ENCODE data around the gene SPAG16.
"Not testable (repeated sequence)": the region's sequence is repeated elsewhere in the genome, so short reads cannot be mapped to it uniquely, and the experiment has no call there.

The SPAG16 gene

DNA sequence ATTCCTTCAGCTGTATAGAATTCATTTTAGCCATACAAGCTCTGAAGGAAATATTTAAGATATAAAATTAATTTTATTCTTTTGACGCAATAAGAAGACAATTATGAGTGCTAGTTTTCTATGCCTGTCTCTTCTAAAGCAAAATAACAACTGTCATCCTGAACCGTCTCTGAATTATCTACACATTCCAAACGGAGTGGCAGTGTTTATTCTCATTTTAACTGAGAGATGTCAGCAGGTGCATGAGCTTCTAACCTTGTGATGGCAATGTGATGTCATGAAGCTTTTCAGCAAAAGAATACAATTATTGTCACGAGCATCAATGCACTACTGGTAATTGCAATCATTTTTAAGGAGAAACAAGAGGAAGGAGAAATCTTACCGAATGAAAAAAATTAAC, 274.8 kb downstream of the SPAG16 start:
- DNase-seq = no peak

DNA sequence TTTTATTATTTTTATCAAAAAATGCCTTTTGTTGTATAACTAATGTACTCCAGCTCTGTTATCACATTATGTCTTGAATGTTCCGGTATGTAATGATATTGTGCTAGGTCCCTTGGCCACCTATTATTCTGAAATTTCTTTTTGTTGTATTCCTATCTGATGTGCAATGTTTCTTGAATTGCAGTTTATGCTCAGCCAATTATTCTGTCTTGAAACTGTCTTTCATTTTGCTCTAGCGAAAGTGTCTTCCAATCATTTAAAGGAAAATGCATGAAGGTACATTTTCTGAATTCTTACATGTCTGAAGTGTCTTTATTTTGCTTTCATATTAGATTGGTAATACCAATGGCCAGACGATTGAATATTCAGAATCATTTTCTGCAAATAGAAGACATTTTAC, 277.5 kb downstream of the SPAG16 start:
- no peak for DNase-seq

DNA sequence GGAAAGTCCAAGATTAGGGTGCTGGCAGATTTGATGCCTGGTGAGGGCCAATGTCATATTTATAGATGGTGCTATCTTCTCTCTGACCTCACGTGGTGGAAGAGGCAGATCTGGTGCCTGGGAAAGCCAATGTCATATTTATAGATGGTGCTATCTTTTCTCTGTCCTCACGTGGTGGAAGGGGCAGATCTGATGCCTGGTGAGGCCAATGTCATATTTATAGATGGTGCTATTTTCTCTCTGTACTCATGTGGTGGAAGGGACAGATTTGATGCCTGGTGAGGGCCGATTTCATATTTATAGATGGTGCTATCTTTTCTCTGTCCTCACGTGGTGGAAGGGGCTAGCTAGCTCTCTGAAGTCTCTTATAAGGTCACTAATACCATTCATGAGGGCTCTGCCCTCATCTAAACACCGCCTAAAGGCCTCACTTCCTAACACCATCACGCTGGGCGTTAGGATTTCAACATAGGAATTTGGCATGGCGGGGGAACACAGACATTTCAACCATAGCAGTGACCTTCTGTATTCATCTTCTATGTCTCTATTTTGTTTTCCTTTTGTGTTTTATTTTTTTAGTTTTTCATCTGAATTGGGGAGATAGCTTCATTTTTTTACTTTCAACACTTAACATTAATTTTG, 278.4 kb downstream of the SPAG16 start:
- DNase-seq = no peak

DNA sequence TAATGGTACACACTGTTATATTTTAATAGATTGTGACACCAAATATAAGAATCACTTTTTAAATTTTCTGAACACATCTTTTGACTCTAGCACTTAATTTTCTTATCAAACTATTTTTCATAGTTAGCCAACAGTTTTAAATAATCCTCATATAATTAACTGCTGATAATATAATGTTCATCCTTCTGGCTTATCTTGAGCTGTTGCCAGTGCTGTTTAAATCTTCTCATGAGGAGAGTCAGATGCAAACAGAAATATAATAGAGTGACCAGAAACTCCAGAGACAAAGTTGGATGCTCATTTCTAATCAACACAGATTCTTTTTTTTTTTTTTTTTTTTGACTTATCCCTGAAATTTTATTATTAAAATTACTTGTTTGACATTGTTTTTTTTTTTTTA, 282.6 kb downstream of the SPAG16 start:
- DNase-seq = no peak

DNA sequence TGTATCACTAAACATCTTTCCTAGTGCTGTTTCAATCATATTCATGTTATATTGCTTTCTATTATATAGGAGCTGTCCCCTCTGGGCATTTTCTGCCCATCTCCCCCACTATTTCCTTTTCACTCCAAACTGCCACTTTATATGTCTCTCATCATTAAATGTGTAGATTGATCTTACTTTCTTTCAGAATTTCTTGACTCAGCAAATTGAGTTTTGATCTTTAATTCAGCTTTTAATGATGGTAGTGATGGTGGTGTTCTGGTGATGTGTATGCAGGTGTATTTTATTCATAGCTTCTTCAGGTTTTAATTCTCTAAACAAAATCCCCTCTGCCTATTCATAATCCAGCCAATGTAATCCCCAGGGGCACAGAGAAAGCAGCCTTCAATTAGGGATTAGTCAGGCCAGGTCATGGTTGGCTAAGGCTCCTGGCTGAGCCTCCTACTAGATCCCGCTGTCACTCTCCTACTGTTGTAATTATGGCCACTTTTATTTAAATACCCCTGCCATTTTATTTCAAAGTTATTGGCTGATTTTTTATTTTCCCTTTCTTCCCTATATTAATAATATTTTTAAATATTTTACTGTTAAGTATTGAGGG, 325.4 kb downstream of the SPAG16 start:
- no peak for DNase-seq

DNA sequence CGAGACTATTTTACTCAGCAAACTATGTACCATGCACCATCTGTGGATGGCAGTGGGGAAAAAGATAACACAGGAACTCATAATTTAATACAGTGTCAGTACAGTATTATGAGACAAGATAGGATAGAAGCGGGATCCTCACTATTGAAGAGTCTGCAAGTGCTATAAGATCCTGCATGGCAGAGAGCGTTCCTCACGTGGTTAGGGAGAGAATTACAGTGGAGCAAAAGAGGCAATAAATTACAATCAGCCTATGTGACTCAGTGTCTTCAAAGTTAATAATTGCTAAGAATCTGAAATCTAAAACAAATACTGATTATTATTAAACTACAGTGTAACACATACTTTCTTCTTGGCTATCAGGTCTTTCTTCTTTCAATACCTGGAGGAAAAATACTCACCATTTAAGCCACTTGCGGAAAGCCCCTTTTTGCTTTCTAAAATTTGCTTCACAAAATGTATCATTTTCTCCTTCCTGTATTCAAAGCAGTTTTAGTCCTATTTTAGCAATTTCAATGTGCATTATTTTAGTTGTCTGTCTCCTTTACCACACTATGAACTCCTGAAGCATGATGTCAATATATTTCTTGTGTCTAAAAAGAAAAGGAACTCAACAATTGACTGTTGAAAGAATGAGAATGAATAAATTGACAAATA, 342.9 kb downstream of the SPAG16 start:
- no peak for DNase-seq

DNA sequence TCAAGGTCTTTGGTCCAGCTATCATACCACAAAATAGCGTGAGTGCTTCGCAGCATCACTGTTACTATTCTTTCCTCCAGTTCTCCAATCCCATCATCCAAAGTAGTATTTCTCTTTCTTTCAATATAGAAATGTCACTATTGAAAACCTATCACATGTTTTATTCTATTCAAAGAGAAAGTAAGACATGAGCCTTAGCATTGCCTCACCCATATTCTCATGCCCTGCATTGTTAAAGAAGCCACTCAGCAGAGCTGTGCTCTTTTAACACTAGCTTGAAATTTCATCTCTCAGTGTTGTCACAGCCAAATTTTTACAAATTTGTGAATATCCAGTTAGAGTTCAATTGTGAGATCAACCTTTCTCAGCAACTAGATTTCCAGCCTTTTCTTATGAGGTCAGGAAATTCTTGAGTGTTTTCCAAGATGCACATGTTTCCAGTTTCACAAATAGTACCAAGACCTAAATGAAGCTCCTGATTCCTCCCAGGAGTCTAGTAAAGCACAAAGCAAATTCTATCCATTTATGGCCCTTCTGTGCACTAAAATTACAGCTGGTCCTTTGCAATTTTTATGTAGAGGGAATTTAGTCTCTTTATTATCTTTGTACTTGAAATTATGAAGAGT, 343.7 kb downstream of the SPAG16 start:
- no peak for DNase-seq

DNA sequence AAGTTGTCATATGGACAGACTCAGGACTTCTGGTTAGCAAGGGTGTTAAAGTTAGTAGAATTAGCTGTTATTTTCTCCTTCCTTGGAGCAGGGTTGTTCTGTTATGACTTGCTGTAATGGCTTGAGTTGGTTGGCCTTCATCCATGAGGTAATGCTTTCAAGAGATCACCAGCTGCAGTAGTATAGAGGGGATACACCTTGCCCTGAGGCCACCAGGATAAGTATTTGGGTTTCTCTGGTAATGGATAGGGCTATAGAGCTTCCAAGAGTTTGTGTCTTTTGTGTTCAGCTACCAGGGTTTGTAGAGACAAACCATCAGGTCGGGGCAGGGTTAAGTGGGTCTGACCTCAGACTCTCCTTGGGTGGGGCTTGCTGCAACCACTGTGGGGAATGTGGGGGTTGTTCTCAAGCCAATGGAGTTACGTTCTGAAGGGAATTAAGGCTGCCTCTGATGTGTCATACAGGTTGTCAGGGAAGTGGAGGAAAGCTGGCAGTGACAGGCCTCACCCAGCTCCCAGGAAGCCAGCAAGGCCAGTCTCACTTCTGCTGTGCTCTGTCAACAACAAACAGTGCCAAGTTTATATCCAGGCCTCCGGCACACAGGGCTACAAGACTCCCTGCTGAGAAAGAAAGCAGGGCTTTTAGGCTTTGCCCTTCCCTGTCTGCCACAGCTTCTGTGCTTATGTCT, 356.6 kb downstream of the SPAG16 start:
- DNase-seq = no peak

DNA sequence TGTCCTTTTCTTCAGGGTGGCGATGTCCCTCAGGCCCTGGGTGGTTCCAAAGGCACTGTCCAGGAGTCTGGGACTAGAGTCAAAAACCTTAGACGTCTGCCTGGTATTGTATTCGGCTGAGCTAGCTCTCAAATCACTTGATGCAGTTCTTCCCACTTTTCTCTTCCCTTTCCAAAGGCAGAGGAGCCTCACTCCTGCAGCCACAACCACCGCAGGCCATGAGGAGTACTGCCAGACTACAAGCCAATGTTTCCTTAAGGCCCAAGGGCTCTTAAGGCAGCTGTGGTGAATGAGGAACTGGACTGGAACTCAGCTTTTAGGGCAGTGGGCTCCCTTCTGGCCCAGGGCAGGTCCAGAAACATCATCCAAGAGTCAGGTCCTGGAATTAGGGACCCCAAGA, 360.7 kb downstream of the SPAG16 start:
- DNase-seq = no peak

DNA sequence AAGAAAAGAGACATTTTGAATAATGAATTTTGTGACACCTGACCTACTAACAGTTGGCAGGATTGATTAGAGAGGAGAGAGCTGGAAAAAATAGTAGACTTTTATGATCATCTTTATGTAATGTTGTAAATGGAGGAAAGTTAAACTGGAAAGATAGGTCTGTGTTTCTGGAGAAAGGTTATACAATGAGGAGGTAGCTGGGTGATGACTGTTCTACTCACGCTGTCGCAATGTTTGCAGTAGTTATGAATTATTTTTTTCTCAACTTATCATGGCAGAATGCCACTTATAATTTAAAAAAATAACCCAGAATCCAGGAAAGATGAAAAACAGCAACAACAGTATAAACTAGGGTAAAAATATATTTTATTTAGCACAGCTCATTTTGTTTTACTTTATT, 364.9 kb downstream of the SPAG16 start:
- no peak for DNase-seq

DNA sequence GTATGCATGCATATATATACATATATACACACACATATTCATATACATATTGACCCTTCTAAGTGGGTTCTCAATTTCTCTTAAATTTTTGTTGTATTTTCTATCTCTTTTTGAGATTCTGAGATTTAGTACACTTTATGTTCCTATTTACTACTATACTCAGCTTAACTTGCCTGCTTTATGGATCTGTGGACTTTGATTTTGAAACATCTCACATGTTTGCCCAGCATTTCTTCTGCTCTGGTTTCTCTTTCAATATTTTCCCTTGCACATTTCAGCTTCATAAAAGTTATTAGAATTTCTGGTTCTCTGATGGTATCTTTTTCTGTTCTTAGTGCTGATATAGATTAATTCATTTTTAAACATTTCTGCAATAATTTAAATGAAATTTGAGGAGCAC, 380.6 kb downstream of the SPAG16 start:
- no peak for DNase-seq

DNA sequence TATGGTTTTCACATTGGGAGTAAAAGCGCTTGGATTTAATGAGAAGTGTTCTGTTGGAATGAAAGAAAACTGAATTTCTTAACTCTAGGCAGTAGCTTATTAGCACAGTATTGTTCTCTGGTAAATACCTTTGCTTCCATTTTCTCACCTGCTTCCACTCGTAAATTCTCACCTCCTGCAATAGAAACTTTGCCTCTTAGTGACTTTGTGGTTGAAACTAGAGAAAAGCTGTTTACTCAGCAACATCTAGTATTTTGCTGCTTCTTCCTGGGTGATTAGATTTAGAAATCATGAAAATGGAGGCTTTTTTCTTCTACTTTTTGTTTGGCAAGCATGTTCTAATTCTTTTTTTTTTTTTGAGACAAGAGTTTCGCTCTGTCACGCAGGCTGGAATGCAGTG, 385.4 kb downstream of the SPAG16 start:
- DNase-seq = no peak

DNA sequence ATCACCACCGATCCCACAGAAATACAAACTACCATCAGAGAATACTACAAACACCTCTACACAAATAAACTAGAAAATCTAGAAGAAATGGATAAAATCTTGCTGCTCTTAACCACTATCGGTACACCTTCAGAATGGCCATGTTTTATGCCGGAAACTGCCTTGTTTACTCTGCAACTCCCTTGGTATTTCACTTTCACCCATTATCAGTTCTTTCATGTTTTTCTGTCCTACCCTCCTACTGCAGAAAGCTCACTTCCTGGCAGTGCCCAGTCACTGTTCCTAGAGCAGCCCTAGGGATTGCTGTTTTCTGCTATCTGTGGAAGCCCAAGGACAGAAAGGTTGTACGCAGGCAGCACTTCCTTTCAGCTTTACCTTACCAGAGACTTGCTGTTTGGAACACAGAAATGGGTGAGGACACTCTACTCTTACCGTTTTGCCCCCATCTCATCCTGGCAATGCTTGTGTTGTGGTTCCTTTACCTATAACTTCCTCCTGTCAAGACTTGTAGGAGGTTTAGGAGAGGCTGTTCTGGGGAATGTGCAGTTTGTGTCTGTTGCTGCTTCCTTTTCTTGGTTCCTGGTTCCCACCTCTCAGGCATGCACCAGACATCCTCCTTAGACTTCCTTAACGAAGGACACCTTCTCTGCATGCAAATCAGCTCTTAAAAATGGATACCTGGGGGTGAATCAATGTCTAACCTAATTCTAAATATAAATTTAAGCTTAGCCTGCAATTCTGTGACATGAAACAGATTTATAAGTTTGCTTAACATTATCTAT, 394.4 kb downstream of the SPAG16 start:
- no peak for DNase-seq

DNA sequence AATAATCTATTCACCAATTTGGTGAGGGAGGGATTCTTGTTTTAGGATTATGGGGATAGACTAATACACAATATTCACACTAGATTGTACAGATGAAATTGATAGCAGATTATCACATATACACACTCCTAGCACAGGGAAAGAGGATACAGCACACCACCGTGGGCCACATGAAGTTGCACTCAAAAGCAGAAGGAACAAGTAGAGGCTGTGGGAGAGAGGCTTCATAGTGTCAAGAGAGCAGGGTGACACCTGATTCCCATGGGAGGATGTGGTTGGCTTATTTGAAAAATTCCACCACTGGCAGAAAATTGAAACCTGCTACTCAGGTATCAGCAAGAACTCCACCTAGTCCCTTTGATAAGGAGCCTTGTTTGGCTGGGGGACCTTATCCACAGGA, 395.6 kb downstream of the SPAG16 start:
- no peak for DNase-seq

DNA sequence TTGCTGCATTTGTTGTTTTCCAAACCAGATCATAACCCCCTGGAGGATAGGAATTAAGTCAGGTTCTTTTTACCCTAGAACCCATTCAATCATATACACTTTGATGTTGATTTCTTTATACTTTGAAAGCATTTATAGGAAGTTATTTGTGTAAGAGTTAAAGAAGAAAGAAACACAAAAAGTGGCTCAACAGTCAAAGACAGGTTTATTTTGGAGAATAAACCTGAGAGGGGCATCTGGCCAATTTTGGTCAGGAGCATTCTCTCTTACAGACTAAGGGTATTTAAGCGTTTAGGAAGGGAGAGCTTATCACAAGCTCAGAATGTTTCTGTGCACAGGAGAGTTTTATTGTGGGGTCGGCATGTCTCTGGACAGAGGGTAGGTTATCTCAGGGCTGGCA, 398.0 kb downstream of the SPAG16 start:
- DNase-seq = no peak

DNA sequence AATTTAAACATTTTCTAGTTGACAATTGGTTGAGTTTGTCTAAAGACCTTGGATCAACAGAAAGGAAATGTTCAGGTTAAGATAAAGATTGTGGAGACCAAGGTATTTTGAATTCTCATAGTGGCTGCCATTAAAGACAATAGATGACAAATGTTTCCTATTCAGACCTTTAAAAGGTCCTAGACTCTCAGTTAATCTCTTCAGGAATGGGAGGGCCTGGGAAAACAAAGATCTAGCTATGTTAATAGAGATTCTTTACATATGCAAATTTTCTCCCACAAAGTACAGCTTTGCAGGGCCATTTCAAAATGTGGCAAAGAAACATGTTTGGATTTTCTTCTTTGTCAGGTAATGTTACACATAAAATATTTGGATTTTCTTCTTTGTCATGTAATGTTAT, 403.9 kb downstream of the SPAG16 start:
- DNase-seq = no peak

DNA sequence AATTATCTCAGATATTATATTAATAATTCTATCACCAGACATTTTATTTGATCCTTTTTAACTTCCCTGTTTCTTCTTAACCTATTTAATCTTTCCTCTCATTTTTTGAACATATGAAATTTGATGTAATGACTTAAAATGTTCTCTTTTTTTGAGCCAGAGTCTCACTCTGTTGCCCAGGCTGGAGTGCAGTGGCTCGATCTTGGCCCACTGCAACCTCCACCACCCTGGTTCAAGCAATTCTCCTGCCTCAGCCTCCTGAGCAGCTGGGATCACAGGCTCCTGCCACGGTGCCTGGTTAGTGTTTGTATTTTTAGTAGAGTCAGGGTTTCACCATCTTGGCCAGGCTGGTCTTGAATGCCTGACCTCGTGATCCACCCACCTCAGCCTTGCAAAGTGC, 404.6 kb downstream of the SPAG16 start:
- not testable (repeated sequence) for DNase-seq

DNA sequence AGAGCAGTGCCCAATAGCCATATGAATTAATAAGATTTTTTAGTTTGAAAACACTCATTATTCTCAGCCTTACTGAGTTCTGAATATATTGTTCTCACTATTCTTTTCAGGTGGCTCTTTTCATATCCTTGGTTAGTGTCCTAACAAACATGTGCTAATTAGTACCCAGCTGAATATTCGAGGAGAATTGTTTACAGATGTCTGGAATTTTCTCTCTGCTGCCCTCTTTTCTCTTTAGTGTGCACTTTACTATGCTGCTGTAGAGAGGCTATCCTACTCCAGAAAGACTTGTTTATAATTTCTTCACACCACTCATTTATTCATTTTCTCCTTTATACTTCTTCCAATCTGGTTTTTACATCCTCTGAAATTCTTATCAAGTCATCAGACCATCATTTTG, 405.3 kb downstream of the SPAG16 start:
- DNase-seq = no peak

DNA sequence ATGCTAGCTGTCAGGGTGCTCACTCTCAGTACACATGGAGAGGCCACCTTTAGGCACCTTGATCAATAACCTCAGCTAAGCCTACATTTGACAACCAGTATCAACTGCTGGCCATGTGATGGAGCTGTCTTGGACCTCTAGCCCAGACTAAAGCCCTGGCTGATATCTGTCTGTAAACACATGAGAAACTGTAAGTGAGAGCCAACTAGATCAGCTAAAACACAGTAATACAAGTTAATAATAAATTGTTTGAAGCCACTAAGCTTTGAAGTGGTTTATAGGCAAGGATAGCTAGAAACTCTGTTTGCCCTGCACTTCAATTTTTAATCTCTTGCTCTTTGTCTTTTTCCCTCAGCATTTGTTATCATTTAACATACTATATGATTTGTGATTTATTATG, 407.1 kb downstream of the SPAG16 start:
- no peak for DNase-seq

DNA sequence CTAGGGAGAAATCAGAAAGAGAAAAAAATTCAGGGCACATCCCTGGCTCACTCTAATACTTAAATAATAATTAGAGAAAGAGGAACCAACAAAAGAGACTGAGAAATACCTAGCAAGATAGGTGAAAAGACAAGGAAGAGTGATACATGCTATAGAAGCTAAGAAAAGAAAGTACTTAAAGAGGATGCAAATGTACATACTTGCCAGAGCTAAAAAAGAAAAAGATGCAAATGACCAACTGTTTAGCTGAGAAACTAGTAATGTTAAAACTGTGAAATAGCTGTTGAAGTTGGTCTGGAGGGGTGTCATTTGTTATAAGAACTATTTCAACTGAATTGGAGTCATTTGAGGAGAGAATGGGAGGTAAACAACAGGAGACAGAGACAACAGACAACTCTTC, 412.2 kb downstream of the SPAG16 start:
- no peak for DNase-seq

DNA sequence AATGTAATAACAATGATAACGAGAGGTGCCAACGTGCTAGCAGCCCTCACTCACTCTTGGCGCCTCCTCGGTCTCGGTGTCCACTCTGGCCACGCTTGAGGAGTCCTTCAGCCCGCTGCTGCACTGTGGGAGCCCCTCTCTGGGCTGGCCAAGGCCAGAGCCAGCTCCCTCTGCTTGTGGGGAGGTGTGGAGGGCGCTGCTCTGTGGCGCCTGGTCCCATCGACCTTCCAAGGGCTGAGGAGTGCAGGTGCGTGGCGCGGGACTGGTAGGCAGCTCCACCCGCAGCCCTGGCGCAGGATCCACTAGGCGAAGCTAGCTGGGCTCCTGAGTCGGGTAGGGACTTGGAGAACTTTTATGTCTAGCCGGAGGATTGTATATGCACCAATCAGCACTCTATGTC, 417.1 kb downstream of the SPAG16 start:
- DNase-seq = not testable (repeated sequence)

DNA sequence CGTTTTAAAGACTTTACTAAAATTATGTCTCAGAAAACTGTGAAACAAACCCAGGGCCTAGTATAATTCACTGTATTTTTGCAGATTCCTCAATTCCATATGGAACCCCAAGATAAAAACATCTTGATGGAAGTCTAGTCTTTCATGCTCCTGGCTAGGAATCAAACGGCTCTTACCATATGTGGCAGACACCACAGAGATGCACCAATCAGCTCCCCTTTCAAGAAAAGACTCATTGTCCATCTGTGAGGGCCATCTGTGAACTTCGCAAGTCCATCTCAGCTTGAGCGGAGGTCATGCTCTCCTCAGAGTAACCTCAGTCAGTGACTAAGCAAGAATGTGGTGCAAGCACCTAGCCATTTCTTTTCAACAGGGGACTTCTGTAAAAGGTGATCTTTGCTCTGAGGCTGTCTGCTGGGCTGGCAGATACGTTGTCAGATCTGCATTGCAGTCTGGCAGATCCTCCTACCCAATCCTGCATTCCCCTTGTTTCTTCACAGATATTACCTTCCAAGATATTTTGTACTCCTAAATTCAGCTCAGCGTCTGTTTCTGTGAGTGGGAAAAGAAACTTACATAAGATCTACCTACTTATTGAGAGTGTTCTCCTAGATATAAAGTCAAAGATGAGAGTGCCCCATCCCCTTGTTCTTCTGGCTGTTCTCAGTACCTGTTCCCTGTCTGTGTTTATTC, 419.3 kb downstream of the SPAG16 start:
- DNase-seq = no peak
